ENCODE results near the gene ERP44.
"Not testable (repeated sequence)": the region's sequence is repeated elsewhere in the genome, so short reads cannot be mapped to it uniquely, and the experiment has no call there.

Gene ERP44

DNA sequence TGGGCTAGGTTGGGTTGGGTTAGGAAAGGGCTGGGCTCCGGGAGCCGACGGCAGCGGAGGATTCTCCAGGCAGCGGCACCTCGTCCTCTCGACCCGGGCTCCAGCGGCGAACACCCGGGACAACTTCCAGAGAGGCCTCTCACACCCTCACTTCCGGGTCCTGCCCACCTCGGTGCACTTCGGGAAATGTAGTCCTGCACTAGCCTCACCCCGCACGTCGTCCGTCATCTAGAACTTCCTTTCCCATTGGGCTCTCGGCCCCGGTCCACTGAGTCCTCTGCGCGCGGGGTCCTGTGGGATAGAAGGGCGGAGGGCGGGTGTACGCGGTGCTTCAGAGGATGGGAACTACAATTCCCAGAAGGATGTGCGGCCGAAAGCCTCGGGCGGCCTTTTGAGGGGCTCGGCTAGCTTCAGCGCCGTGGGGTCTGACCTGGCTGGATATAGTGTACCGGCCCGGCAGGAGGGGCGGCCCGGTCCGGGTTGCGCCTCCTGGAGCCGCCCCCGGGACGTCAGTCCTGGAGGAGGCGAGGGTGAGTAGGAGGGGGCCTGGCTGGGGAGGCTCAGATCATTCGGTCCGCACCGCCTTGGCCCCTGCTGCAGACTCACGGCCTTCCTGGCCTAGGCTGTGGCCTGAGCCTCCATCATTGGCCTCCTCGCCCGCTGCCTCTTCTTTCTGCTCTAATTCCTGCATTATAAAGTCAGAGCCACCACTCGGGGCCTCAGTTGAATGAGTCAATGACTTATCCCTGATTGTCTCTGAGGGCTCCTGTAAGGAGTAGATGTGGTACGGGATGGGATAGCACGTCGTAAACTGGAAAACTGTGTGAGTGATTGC, at the start of gene ERP44, which contains the start of gene INVS:
TSS of gene ERP44 (minus strand) at position 114 of the 835 bp plus-strand sequence. CDS start 160 bp downstream, outside the sequence.
TSS of gene INVS (plus strand) at position 357 of the 835 bp plus-strand sequence. CDS start 5,279 bp downstream, outside the sequence.
- peak; percentile 100 for DNase-seq (ENCODE audit: low spot score)

GRCh38 chr9:100145976-100146375, 47.2 kb upstream of the ERP44 start:
- not testable (repeated sequence) for DNase-seq (ENCODE audit: low spot score)

GRCh38 chr9:100145167-100145934, 46.6 kb upstream of the ERP44 start:
- DNase-seq (ENCODE audit: low spot score) = not testable (repeated sequence)

DNA sequence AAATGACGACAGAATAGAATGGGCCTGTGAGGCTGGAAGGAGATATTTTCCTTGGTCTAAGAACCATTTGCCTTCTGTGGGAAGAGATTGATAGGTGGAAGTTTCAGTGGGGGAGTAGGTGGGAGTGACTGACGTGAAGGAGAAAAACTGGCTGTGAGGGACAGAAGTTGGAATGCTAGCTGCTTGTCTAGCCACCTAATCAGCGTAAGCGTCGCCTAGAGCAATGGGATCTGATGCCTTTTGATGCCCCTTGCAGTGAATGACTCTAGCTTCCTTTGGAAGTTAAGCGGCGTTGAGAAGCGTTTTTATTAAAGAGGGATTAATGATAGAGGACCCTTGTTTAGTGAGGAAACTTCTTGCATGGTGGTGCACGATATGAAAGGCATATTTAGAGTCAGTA, 43.1 kb upstream of the ERP44 start:
- not testable (repeated sequence) for DNase-seq (ENCODE audit: low spot score)

- not testable (repeated sequence) for DNase-seq (ENCODE audit: low spot score)
These were observed 41.5 kb upstream of the ERP44 start for GRCh38 chr9:100140303-100140702.

GRCh38 chr9:100136799-100137198, 38.0 kb upstream of the ERP44 start:
- DNase-seq (ENCODE audit: low spot score) = not testable (repeated sequence)

GRCh38 chr9:100134731-100135130, 35.9 kb upstream of the ERP44 start:
- DNase-seq (ENCODE audit: low spot score) = no peak

DNA sequence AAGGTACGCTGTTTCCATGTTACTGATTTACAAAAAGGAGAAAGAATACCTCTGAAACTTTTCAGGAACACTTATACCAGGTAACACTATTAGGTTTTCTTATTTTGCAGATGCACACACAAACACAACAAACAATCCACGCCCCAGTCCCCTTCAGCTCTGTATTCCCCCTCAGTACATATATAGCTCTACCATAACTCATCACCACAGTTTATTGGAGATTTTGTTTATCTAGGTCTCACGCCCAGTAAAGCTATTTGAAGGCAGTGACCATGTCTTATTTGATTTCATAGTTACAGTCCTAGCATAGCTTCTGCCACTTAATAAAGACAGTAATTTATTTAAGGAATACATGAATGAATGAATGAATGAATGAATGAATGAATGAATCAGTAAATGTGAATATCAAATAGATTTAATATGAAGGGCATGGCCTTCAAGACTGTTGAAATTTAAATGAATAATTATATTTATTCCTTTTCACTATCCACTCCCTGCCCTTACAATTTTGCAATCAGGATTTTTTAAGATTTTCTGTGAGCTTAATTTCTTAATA, 33.2 kb upstream of the ERP44 start:
- no peak for DNase-seq (ENCODE audit: low spot score)

DNA sequence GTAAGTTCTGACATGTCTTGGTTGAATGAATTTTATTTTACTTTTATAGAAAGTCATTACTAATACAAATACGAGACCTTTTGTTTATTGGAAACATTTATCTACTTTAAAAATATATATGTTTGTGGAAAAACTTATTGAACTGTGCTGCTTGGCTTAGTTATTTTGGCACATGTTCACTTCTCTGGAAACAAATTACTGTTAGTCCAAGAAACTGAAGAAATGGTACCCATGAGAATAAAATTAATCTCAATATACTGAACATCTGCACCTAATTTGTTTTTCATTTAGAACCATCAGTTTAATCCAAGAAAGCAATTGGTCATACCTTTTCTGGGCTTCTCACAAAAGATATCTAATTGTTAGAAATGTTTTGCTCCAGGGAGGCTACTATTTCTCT, 32.4 kb upstream of the ERP44 start:
- no peak for DNase-seq (ENCODE audit: low spot score)

- no peak for DNase-seq (ENCODE audit: low spot score)
These were observed 31.0 kb upstream of the ERP44 start for GRCh38 chr9:100129772-100130171.

DNA sequence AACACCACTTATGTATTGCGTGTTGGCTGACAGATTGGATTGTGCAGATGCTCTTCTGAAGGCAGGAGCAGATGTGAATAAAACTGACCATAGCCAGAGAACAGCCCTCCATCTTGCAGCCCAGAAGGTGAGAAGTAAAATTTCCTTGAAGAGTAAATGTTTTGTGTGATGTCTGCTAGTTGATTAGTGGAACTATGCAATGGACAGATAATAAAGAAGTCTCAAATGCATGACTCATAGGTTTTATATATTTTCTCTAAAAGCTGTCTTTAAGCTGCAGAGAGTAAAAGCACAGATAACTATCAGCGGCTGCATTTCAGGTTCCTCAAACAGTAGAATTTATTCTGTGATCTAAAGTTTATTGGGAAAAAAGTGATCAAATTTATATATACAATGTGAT, 27.6 kb upstream of the ERP44 start:
- no peak for DNase-seq (ENCODE audit: low spot score)

DNA sequence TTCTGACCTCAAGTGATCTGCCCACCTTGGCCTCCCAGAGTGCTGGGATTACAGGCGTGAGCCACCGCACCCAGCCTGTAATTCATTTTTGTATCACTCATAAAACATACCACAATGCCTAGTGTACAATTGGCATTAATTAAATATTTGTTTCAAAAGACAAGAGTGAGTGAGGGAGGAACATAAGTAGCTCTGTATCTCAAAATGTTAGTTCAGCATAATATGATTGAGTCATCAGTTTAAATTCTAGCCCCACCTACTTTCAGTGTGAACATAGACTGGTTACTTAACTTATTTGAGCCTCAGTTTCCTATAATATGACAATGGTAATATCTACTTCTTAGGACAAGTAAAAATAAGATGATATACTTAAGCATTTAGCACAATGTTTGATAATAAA, 27.1 kb upstream of the ERP44 start:
- DNase-seq (ENCODE audit: low spot score) = no peak

DNA sequence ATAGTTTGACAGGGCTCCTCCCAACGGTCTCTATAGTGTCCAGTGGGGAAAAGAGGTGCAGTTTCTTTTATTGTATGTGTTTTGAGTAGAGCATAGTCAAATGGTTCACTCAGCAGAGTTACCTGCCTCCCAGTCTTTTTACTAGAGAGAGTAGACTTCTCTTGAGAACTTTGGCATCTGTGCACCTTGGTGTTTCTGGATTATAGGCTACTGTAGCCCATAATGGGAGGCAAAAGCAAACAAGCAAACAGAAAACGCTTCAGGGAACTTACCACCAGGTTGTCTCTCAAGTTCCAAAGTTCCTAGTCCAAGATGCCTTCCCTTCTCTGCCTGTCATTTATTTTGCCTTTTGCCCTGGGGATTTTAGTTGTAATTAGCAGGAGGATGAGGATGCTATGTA, 26.4 kb upstream of the ERP44 start:
- no peak for DNase-seq (ENCODE audit: low spot score)

GRCh38 chr9:100120286-100120685, 21.5 kb upstream of the ERP44 start:
- DNase-seq (ENCODE audit: low spot score) = no peak

DNA sequence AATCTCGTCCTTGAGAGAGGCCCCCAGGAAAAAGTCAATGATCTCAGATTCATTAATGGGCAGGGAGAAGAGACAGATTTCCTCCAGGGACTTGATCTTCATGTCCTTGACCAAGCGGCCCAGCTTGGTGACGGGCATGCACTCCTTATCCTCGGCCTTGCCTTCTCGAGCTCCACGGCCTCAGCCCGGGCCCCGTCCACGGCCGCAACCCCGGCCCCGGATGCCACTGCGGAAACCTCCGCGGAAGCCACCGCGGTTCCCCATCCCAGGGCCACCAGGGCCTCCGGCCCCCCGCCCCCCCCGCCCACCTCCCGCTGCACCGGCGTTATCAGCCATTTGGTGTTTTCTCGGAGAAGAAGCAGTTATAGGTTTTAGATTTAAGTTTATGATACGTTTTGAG, 18.5 kb upstream of the ERP44 start:
- no peak for DNase-seq (ENCODE audit: low spot score)

DNA sequence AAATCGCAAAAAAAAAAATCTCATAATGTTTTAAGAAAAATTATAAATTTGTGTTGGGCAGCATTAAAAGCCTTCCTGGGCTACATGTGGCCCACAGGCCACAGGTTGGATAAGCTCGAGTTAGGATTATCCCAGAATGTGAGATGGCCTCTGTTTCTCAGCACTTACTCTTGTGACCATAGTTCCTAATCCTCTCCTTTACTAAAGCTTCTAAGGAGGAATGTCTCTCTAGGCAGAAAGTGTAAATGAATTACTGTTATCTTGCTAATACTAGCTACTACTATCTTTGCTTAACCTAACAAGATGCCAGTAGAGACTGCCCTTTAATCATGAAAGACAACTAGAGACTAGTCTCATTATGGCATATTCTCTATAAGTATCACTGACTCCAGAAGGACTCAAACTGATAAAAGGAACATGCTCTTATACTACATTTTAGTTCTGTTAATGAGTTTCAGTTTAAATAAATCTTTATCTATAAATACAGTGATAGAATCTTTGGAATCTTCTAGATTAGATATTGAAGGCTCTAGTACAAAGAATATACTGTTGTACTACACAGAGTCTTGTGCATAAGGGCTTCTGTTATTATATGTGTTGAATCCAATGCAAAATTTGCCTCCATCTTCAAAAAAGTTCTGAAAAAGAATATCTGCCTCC, 14.0 kb upstream of the ERP44 start:
- DNase-seq (ENCODE audit: low spot score) = no peak

- DNase-seq (ENCODE audit: low spot score) = peak; percentile 89
These were observed 12.4 kb upstream of the ERP44 start for GRCh38 chr9:100111235-100111634.

GRCh38 chr9:100108559-100108958, 9.8 kb upstream of the ERP44 start:
- DNase-seq (ENCODE audit: low spot score) = peak; percentile 20

DNA sequence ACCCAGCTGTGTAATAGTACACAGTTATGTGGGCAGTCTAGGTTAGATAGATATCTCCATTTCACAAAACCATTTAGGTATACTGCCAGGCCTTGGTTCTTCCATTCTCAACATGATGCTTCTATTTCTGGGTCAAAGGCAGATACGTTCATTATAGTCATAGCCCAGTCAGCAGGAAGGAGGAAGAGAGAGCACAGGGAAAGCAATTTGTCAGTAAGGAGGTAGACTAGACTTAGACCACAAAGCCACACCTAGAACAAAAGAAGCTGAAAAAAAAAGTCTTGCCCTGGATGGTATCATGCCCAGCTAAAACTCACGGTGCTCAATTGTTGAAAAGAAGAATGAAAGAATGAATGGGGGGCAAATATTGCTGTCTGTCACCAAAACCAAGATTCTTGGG, 7.8 kb upstream of the ERP44 start:
- DNase-seq (ENCODE audit: low spot score) = no peak

GRCh38 chr9:100105861-100106260, 7.1 kb upstream of the ERP44 start:
- DNase-seq (ENCODE audit: low spot score) = no peak

DNA sequence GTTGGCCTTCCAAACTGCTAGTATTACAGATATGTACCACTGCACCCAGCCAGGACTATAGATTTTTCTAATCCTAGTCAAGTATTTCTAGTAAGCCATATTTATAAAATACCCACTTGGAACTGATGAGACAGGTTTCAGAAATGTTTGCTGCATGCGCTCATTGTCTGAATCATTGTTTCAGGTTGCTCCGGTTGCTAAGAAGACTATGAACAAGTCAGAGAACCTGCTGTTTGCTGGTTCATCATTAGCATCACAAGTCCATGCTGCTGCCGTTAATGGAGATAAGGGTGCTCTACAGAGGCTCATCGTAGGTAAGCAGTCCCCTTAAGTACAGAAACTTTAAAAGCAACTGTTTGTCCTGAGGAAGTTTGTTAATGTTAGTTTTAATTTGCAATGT, 5.5 kb upstream of the ERP44 start:
- DNase-seq (ENCODE audit: low spot score) = no peak

- DNase-seq (ENCODE audit: low spot score) = no peak
These were observed 2.8 kb upstream of the ERP44 start for GRCh38 chr9:100101608-100102007.

Measured in Ammon's horn (tissue), 1 donor.